Esophagus muscularis mucosa (tissue), 4 donors: Measurements from ENCODE around the gene INPP4B. TPM values are rescaled to one million over a fixed set of nuclear protein-coding genes. Genes with fewer than 3 reads are reported as not detected.

Experiments
- DNase-seq: peaks from one replicate; pipeline ENCODE4 v3.0.0-alpha.2; 2017; ENCODE audit errors: extremely low spot score
- H3K27ac ChIP-seq, 4 donors: fragments of 200-600 bp; sonication (generic); replicated peaks in 1 of 4; 1 replicate in 3 of 4; 2 replicates in 1 of 4; pipeline ENCODE4 v1.5.1; 2016 to 2019; ENCODE audit warnings: mild to moderate bottlenecking in 1 of 4
- H3K27me3 ChIP-seq, 4 donors: fragments of 200-600 bp; sonication (generic); one replicate each; pipeline versions ENCODE4 v1.5.1 to v1.6.0; 2016 to 2019
- H3K36me3 ChIP-seq, 4 donors: fragments of 200-600 bp; sonication (generic); one replicate each; pipeline ENCODE4 v1.5.1; 2016 to 2019
- H3K4me1 ChIP-seq, 4 donors: fragments of 200-600 bp; sonication (generic); one replicate each; pipeline ENCODE4 v1.5.1; 2016 to 2019
- H3K4me3 ChIP-seq, 4 donors: fragments of 200-600 bp; sonication (generic); 1 replicate in 2 of 4; 2 replicates in 2 of 4; pipeline ENCODE4 v1.5.1; 2016 to 2019; ENCODE audit warnings: mild to moderate bottlenecking in 4 of 4, moderate library complexity in 1 of 4
- H3K9me3 ChIP-seq, 4 donors: fragments of 200-600 bp; sonication (generic); 1 replicate in 3 of 4; 2 replicates in 1 of 4; pipeline ENCODE4 v1.5.1; 2016 to 2019
- EP300 ChIP-seq: sonication (generic); formaldehyde crosslinking; IDR thresholded peaks from one replicate; pipeline ENCODE4 v1.6.1; 2017; ENCODE audit warnings: antibody characterized with exemption
- POLR2A ChIP-seq: fragments of 450-650 bp; IDR thresholded peaks from one replicate; pipeline ENCODE4 v1.6.1; 2017; ENCODE audit warnings: antibody characterized with exemption, moderate library complexity, mild to moderate bottlenecking, low read depth
- POLR2AphosphoS5 ChIP-seq, 2 donors: sonication (generic); formaldehyde crosslinking; IDR thresholded peaks; one replicate each; pipeline ENCODE4 v1.6.1; 2017; ENCODE audit warnings: antibody characterized with exemption in 2 of 2
- WGBS: methylation state at CpG from one replicate; pipeline ENCODE4 v1.1.5; 2018; 5-methylcytosine and 5-hydroxymethylcytosine counted together
- intact Hi-C: fragments of 100-400 bp; cut with DNase I; formaldehyde crosslinking; loops from one replicate; pipeline ENCODE4 v1.15.1; 2023
- total RNA-seq, 4 donors: library from RNA; depleted of rRNA; stranded (reverse); fragments of >200 nt; gene quantifications; one replicate each; pipeline versions ENCODE4 v1.1.0 to v1.2.1, GENCODE V29; 2016
- TF ChIP-seq, protein P1 (sequence below), 3 experiments: fragments of 200-600 bp in 2 of 3; fragments of 450-650 bp in 1 of 3; sonication (generic) in 2 of 3; IDR thresholded peaks; one replicate each; pipeline ENCODE4 v1.5.1; 2017 to 2019; ENCODE audit warnings: antibody characterized with exemption in 3 of 3, mild to moderate bottlenecking in 2 of 3, moderate library complexity in 1 of 3

The INPP4B gene
- total RNA-seq, 4 donors from 2014 or later: 12.7 to 23.4 (median 15.9) TPM

DNA sequence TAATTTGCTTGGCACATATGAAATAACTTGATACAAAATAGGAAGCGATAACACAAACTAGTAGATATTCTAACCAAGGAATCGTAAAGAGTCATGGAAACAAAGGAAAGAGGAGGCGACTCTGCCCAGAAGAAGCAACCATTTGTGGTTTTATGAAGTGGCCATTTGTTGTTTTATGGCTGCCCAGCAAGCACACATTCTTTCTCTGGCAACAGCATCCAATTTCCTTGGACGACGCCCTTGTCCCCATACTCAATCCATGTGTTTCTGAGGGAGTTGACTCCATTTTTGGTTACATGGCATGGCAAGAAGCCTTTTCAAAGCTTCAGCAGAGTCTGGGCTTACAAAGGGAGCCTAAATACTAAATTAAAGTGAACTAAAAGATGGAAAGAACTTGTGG is 295.1 kb downstream of the INPP4B start:
- intact Hi-C loops: no loop called here
- Histone ChIP-seq H3K27ac (no peak overlapping the region), H3K4me1 (no peaks in the 10 kb centered on the region), H3K36me3 (no peaks in the 10 kb centered on the region), H3K27me3 (no peaks in the 10 kb centered on the region), H3K4me3 (no peak overlapping the region), H3K9me3 (no peaks in the 10 kb centered on the region)
- TF ChIP-seq POLR2A (no peak), POLR2AphosphoS5 (IDR thresholded peaks at IDR 0.05) (no peak), EP300 (no peak)
- TF ChIP-seq, protein P1, sequence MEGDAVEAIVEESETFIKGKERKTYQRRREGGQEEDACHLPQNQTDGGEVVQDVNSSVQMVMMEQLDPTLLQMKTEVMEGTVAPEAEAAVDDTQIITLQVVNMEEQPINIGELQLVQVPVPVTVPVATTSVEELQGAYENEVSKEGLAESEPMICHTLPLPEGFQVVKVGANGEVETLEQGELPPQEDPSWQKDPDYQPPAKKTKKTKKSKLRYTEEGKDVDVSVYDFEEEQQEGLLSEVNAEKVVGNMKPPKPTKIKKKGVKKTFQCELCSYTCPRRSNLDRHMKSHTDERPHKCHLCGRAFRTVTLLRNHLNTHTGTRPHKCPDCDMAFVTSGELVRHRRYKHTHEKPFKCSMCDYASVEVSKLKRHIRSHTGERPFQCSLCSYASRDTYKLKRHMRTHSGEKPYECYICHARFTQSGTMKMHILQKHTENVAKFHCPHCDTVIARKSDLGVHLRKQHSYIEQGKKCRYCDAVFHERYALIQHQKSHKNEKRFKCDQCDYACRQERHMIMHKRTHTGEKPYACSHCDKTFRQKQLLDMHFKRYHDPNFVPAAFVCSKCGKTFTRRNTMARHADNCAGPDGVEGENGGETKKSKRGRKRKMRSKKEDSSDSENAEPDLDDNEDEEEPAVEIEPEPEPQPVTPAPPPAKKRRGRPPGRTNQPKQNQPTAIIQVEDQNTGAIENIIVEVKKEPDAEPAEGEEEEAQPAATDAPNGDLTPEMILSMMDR (IDR thresholded peaks at IDR 0.05): no peak
- no peak for DNase-seq
- WGBS: 89% methylated on average over 5 of the region's 5 CpGs

DNA sequence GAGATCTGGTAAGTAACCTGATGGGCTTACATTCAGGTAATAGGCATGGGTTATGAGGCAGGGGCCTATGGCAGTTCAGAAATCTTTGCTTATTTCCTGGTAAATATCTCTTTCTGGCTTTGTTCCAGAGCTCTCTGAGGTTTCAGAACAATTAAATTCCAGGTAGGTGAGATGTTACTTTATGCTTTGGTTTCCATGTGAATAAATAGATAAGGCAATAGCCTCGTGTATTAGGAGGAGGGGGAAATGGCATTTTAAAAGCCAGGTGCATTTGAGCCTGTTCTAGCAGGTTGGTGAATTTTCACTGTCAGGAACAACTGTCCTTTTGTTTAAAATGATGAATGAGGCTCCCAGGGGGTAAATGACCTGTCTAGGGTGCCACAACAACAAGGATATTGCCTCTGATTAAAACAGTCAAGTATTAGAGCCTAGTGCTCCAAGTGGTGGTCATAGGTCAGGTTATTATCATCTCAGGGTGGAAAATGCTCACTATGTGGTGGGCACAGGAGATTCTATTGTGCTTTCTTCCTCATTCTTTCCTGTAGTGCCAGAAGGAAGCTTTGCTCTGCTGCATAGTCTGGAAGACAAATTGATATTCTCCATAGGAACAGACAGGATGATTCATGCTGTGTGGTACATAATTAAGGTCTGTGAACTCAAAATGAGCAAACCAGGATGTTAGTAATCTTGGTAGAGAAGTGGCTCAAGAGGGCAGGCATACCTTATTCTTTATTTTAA is 296.2 kb downstream of the INPP4B start:
- Histone ChIP-seq H3K9me3 (no peaks in the 10 kb centered on the region), H3K27ac (no peak overlapping the region), H3K4me1 (no peaks in the 10 kb centered on the region), H3K4me3 (no peak overlapping the region), H3K27me3 (no peaks in the 10 kb centered on the region), H3K36me3 (no peaks in the 10 kb centered on the region)
- DNase-seq: no peak
- intact Hi-C loops: no loop called here
- WGBS: 67% methylated on average over 1 of the region's 1 CpG
- no peak for TF ChIP-seq POLR2A
- no peak for TF ChIP-seq EP300
- TF ChIP-seq, protein P1 (IDR thresholded peaks at IDR 0.05): no peak
- no peak for TF ChIP-seq POLR2AphosphoS5 (IDR thresholded peaks at IDR 0.05)

DNA sequence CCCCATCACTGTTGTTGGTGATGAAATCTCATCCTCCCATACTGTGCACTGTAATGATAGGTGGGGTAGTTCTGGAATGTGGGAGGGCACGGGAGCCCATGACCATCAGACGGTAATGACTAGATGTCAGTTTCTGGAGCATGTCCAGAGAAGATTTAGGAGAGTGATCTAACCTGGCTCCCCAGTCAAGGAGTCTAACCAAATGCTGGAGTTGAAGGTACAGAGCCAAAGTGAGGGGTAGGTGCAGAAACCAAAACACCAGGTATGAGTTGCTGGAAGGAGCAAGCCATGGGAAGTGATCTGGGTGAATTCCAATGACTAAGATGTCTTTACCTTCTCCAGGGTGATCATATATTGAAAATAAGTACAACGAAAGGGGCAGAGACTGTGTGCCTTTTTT is 296.9 kb downstream of the INPP4B start:
- DNase-seq: no peak
- Histone ChIP-seq H3K4me1 (no peaks in the 10 kb centered on the region), H3K36me3 (no peaks in the 10 kb centered on the region), H3K9me3 (no peaks in the 10 kb centered on the region), H3K27me3 (no peaks in the 10 kb centered on the region), H3K4me3 (no peak overlapping the region), H3K27ac (no peak overlapping the region)
- intact Hi-C loops: no loop called here
- 97% methylated on average over 3 of the region's 3 CpGs for WGBS
- TF ChIP-seq EP300 (no peak), POLR2AphosphoS5 (IDR thresholded peaks at IDR 0.05) (no peak), POLR2A (no peak)
- TF ChIP-seq, protein P1 (IDR thresholded peaks at IDR 0.05): no peak

DNA sequence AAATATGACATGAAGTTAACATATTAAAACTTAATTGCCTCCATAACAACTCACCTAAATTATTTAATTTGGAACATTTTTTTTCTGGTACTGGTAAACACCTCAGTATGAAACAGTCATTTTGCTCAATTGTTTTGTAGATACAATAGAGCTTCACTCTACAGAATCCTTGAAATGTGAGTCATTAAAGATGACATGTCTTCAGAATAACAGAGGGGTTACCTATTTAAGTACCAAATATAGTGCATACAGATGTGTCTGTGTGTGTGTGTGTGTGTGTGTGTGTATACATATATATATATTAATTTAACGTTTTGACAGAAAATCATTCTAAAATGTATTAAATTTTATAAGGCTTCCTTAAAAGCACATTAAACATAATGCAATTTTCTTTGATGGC is 297.6 kb downstream of the INPP4B start:
- intact Hi-C loops: no loop called here

More for the DNA sequence above, 297.6 kb downstream of the INPP4B start:
- no peaks in the 10 kb centered on the region for H3K9me3 ChIP-seq
- H3K4me1 ChIP-seq: no peaks in the 10 kb centered on the region
- no peak overlapping the region for H3K4me3 ChIP-seq
- no peaks in the 10 kb centered on the region for H3K27me3 ChIP-seq
- no peak overlapping the region for H3K27ac ChIP-seq
- H3K36me3 ChIP-seq: no peaks in the 10 kb centered on the region
- DNase-seq: no peak
- 39% methylated on average over 1 of the region's 1 CpG for WGBS
- no peak for TF ChIP-seq POLR2AphosphoS5 (IDR thresholded peaks at IDR 0.05)
- no peak for TF ChIP-seq POLR2A
- TF ChIP-seq, protein P1 (IDR thresholded peaks at IDR 0.05): no peak
- TF ChIP-seq EP300: no peak
